HUDEP-2 (cell line): Measurements from ENCODE around the gene BCL2L13.
A peak's percentile ranks its signal among the peaks of the same experiment; 100 is the strongest.

Experiments used
- DNase-seq, 76 experiments: peaks; one replicate each; lab custom pipeline; 2025; ENCODE audit not compliant: unreplicated experiment in 76 of 76; lab: John Stamatoyannopoulos, UW

Gene BCL2L13

DNA sequence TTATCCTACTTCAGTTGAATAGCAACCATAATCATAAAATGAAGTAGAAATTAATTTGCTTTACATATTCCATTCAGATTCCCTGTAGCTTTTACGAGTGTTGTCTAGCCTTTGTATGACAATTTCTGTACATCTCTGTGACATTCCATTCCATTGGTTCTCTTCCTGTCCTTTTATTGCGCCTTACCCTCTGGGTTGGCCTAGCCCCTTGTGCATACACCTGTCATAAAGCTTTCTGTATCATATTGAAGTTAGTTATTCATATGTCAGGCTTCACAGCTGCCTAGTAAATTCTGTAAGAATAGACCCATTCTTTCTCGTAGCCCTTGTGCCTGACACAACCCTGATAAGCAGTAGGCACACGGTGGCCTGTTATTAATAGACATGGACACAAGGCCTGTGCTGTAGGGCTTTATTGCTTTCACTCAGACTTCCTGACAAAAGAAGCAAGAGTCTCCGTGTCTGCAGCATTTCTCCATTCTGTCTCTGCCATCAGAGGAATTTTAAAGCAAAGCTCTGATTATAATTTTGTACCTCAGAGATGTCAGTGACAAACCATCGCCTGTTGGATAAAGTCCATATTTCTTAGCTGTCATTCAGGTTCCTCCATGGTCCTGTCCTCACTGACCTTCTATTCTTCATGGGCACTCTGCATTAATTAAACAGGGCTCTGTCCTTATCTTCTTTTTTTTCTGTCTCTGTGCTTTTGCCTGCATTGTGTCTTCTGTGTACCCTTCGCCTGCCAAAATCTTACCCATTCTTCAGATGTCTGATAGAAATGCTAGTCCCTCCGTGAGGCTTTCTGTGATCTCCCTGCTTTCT is 86.3 kb downstream of the BCL2L13 start:
- DNase-seq = no peak

DNA sequence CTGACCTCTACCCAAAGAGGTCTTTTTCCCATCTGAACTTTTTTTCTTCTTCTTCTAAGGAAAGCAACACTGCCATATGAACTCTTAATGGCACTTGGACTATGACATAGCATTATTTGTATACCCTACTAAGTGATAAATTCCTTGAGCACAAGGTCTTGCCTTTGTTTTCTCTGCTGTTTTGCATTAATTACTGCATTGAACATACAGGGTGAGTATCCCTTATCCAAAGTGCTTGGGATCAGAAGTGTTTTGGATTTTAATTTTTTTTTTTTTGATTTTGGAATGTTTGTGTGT is 86.9 kb downstream of the BCL2L13 start:
- DNase-seq = no peak

DNA sequence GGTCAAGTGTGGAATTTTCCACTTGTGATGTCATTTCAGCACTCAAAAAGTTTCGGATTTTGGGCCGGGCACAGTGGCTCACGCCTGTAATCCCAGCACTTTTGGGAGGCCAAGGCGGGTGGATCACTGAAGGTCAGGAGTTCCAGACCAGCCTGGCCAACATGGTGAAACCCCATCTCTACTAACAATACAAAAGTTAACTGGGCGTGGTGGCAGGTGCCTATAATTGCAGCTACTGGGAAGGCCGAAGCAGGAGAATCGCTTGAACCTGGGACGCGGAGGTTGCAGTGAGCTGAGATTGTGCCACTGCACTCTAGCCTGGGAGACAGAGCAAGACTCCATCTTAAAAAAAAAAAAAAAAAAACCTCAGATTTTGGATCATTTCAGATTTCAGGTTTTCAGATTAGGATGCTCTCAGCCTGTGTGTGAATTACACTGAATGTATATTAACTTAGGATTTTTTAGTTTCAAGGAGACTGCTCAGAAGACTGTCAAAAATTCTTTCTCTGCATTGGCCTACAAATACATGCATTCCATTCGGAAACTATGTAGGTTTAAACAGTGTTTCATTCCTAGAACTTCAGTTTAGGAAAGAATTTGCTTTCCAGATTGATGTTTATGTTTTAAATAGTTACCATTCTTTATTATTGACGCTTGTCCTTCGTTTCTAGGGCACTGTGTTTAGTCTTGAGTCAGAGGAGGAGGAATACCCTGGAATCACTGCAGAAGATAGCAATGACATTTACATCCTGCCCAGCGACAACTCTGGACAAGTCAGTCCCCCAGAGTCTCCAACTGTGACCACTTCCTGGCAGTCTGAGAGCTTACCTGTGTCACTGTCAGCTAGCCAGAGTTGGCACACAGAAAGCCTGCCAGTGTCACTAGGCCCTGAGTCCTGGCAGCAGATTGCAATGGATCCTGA is 87.7 kb downstream of the BCL2L13 start:
- DNase-seq = no peak

DNA sequence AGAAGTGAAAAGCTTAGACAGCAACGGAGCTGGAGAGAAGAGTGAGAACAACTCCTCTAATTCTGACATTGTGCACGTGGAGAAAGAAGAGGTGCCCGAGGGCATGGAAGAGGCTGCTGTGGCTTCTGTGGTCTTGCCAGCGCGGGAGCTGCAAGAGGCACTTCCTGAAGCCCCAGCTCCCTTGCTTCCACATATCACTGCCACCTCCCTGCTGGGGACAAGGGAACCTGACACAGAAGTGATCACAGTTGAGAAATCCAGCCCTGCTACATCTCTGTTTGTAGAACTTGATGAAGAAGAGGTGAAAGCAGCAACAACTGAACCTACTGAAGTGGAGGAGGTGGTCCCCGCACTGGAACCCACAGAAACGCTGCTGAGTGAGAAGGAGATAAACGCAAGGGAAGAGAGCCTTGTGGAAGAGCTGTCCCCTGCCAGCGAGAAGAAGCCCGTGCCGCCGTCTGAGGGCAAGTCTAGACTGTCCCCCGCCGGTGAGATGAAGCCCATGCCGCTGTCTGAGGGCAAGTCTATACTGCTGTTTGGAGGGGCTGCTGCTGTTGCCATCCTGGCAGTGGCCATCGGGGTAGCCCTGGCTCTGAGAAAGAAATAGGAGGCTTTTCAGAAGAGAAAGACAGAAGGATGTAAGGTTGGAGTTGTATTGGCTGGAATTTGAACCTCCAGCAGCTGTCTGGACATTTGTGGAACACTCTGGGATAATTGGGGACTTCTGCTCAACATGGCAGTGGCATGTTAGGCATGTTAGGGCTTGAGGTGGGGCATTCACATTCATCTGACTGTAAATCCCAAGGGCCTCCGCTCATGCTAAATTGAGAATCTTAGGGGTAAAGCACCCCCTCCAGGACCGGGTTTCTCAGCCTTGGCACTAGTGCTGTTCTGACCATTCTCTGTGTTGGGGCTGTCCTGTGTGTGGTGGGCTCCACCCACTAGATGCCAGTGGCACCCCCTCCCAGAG is 88.7 kb downstream of the BCL2L13 start:
- no peak for DNase-seq

DNA sequence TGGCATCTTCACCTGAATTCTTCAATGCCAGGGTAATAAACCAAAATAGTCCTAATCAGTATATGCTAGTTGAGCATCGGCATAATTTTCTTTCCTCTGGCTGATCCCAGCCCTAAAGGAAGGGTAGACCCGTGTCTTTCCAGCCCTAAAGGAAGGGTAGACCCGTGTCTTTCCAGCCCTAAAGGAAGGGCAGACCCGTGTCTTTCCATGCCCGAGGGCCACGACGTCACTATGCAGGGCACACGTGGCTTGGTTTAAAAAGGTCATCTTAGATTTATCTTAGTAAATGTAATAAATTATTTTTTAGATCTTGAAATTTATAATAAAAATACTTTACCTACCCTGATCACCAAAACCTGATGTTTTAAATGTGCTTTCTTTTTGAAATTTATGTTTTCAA is 90.2 kb downstream of the BCL2L13 start:
- no peak for DNase-seq

DNA sequence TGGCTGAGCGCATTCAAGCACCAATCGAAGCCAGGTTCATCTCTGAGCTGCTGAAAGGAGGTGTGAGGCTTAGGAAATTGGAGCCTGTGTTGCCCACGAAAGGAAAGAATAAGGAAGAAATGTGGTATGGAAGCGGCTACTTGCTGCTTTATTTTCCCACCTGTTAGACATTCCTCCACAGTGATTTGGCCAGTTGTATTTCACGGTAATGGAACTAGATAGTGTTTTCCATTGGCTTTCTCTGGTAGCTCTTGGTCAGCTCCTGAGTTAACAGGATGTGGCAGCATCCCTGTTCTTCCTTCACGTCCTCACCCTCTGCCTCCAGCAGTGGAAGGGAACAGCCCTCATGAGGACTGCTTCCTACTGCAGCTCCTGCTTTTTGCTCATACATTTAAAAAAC is 91.0 kb downstream of the BCL2L13 start:
- DNase-seq = no peak

DNA sequence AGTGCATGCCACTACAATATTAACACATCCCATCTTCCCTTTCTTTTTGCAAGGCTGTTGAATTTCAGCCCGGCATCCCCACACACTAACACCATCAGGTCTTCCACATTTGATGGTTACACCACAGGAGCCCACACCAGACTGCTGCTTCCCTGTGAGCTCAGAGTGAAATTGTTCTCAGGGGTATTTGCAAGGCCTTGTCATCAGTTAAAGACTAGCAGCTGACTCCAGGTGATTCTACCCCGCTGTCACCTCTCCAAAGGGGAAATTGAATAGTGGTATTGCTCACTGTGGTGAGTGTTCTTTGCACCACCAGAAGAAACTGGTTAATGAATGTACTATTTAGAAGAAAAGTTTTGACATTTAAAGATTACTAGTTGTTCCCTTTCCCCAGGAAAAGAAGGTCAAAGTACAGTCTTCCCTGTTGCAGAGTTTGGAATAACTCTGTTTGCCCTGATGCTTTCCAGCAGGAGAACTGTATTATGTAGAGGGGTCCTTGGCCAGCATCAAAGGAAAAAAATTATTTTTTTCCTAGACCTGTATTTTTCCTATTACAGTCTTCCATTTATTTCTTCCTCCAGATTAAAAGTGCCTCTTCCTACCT is 93.8 kb downstream of the BCL2L13 start:
- no peak for DNase-seq

DNA sequence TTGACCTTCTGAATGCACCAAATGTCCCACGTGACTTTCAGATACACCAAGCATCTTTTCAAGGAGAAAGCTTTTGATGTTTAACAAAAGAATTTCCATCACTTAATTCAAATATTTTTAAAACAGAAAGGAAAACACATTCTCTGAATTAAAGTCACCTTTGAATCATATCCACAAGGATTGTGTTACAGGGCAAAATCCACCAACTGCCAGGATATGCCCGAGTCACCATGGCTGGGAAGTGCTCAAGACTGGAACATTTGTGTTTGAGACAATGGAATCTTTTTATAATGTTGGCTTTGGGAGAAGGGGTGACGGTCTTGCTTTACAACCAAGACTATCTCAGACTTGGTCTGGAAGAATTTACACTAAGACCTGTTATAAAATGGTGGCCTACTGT is 94.9 kb downstream of the BCL2L13 start:
- DNase-seq = no peak

DNA sequence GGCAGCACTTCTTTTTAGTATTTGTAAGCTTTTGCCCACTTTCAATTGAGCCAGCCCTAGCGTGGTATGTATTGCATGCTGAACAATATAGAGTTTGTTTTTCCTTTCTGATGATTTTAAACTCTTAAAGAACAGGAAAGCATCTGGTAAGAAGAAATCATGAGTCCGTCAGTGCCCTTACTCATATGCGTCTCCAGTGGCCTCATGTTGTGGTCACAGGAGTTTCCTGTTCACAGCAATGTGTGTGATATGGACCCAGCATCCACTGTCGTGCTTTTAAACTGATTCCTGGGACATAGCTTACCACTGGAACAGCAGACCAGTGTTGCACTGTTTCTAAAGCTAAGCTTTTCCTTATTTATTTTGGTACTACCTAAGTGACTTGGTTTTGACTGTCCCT is 95.6 kb downstream of the BCL2L13 start:
- no peak for DNase-seq

DNA sequence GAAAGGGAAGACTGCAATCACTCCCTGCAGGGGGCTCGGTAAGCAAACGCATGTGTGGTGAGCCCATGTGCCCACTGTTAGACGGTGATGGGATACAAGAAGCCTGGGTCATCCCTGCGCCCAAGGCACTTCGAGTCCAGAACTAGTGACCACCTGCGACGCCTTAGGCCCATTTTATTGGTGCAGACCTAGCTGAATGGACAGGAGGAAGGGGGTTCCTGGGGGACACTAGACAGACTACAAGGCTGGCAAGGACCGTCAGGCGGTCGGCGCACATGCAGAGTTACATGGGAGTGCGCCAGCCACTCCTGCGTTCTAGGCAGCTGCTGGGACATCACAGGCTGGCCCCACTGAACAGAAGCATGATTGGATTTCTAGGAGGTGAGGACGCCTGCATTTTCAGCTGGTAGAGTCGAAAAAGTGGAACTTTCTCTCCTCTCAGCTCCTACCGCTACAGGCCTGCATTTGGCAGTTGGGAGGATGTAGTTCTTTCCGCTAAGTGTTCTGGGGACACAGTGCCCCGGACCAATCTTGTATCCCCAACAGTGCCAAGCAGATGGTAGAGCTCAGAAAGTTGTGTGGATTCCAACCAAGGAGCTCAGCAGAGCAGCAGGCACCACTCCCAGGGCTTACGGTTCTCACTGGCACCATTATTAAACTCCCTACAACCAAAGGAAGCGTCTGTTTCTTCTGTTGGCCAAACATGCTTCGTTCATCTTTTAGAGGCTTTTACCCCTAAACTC is 100.0 kb downstream of the BCL2L13 start:
- DNase-seq = no peak

DNA sequence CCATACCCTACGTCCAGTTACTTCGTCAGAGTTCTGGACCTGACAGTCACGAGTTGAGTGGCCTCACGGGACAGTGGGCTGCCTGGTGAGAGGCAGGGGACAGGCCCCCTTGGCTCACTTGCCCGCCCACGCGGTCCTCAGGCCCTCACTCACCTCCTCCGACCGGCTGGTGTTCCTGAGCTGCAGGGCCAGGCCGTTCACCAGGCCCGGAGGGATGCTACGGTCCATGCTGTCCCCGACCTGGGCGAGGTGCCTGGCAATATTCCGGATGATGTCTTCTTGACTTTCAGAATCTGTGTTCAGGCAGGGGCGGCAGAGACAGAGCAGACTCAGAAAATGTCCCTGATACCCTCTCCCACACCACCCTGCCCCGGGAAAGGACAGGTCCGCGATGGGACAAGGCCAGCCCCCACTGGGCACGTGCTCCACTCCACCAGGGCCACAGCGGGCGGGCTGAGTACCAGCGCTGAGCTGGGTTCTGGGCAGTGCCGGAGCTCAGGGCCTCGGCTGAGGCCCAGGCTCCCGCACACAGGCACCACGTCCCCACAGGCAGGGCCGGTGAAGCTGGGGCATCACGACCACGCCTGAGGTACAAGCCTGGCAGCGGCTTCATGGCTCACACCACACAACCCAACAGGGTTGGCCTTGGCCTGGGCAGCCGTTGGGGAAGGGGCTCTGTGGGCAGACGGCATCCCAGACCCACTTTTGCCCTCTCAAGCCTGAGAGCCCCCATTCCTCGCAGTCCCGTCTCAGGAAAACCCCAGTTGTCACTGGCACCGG is 100.8 kb downstream of the BCL2L13 start:
- no peak for DNase-seq

DNA sequence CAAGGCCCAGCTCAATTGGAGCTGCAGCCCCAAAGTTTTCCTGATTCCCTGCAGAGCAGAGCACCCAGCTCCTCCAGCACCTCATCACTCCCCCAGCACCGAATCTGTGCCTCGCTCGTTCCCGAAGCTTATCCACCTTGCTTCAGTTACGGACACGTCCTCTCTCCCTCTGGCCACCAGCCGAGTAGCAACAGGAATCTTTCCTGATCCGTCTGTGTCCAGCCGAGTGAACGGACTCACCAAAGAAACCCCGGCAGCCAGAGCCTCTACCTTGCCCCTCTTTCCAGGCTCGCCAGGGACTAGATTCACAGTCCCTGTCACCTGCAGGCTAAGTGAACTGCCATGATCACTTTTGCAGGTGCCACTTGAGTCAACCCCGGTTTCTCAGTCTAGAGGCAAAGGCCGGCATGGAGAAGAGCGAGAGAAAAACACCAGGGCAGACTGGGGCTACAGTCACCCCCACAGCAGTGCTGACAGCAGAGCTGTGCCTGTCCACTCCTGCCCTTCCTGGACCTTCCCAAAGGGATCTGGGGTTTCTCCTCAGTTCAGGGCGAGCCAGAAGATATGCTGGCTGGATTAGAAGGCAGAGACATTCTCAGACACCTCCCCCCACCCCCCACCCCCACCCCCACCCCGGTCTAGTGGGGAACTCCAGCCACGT is 103.4 kb downstream of the BCL2L13 start:
- DNase-seq = no peak

DNA sequence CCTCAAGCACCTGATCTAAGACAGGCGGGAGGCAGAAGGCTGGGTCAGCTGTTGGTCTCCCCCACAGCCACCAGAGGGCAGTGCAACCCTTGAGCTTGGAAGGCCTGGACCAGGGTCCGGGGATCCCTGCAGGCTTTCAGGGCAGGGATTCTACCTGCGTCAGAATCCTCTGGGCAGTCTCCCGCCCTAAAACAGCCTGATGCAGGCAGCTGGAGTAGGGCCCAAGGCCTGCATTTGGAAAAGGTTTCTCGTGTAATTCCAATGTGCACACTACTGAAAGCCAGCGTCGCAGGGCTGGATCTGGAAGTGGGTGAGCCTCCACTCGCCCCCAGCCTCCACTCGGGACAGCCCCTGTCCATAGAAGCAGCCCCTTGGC is 104.0 kb downstream of the BCL2L13 start:
- peak in 56 of 76 experiments; percentile 2 to 62 (median 34) for DNase-seq

DNA sequence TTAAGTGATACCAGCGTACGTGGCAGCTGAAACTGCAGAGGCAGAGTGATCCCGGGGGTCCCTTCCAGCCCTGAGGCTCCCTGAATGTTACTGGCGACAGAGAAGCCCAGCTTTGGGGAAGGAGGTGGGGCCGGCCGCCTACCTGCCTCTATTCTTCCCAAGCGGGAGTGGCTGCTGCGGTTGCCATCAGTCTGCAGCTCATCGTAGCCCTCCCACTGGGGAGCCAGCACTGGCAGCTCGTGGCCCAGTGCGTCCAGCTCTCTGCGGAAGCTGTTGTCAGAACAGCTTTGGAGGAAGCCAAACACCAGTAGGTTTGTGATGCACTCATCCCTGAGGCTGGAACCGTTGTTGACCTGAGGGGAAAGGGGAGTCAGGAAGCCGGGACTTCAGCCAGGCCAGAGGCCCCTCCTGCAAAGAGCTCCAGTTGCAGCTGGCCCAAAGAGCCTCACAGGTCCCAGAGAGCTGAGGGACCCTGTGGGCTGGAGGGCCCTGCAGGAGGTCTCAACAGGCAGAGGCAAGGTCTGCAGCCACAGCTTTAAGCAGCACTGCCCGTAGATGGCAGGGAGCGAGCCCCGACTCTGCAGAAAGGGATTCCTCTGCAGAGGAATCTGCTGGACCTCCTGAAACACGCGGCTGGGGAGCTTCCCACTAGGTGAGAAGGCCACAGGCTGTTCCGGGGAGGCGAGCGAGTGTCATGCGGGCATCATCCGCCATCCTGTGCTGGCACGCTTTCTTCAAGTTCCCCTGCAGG is 105.3 kb downstream of the BCL2L13 start:
- DNase-seq = no peak

DNA sequence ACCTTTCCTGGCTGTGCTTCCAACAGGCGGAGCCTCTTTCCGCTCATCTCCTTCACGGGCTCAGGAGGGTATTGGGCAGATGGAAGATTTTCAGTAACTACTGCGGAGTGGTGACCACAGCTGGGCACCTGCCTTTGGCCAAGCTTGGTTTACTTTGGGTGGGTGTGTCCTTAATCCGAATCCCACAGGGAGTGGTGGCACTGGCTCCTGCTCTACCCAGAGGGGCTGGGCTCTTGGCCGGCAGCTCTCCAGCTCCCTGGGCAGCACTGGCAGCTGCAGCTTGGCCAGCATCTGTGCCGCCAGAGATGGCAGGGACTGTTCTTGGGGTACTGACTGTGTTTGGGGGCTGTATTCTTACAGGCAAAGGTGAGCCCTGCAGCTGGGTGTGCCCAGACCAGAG is 105.9 kb downstream of the BCL2L13 start:
- DNase-seq = no peak

DNA sequence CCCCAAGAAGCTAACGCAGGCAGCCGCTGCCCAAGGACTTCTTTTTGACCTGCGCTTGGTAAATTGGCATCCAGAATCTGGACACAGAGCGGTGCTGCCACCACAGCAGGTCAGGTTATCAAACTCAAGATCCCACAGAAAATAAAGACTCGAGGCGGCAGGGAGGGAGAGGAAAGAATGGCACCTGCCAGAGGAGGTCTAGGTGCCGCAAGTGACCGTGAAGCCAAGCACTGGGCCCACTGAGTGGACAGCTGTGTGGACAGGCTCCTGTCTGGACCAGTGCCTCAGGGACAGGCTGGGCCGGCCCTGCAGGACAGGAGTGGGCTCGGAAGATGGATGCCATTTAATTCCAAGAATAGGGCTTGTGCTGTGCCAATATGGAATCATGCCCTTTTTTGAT is 108.4 kb downstream of the BCL2L13 start:
- no peak for DNase-seq

DNA sequence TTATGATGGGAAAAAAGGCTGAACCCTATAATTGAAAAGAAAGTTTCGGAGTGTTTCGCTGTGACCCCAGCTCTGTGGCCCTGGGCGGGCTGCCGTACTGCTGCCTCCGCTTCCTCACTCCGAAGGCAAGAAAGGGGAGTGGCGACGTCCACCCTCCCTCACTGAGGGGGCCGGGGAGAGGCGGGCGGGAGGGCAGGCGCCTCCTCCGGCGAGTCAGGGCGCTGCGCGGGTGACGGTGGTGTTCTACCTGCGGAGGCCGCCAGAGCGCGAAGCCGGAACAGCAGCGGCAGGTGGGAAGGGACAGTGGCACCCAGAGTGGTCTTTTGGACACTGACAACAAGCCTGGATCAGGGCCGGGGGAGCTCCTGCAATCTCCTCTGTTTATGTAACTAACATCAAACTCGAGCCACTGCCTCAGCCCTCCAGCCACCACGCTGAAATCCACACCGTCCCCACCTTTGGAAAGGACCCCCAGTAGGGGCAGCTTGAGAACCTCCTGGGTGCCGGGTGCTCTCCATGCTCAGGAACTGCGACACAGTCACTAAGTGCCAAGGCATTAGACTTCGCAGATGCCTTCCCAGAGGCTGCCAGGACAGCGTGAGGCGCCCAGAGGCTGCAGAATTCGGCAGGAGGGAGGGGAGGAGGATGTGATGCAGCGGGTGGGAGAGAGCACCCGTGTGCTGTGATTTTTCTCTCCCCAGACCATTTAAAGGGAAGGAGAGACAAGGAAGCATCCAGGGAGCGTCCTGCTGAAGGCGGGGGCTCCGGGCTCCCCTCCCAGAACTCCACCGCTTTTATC is 110.2 kb downstream of the BCL2L13 start:
- DNase-seq = no peak
